Keratinocyte (primary cell): ENCODE measurements around the gene BANK1. TPM values are rescaled to one million over a fixed set of nuclear protein-coding genes. Genes with fewer than 3 reads are reported as not detected.

Experiments used
- DNase-seq: peaks from one replicate; pipeline ENCODE4 v3.0.0-alpha.2; 2011; ENCODE audit warnings: low read depth, missing footprints, low spot score
- FAIRE-seq: peaks from 2 replicates; lab custom pipeline; 2011; peaks lifted over from hg19 to GRCh38; lab: Jason Lieb, UNC
- H2AFZ ChIP-seq: 2 replicates; pipeline ENCODE4 v1.6.0; 2012; ENCODE audit warnings: low read length, control low read depth, inconsistent platforms; ENCODE audit not compliant: control insufficient read depth
- H3K27ac ChIP-seq: 2 replicates; pipeline ENCODE4 v1.5.1; 2011; ENCODE audit warnings: low read length; ENCODE audit not compliant: control insufficient read depth, insufficient read depth
- H3K27me3 ChIP-seq: 3 replicates; pipeline ENCODE4 v1.6.0; 2011; ENCODE audit warnings: low read length; ENCODE audit not compliant: control insufficient read depth, insufficient read depth; ENCODE audit errors: extremely low read depth
- H3K36me3 ChIP-seq, 2 experiments: 2 replicates in 1 of 2; 3 replicates in 1 of 2; pipeline ENCODE4 v1.5.1; 2011; ENCODE audit warnings: low read length in 2 of 2, mild to moderate bottlenecking in 1 of 2; ENCODE audit not compliant: control insufficient read depth in 2 of 2, insufficient read depth in 2 of 2; ENCODE audit errors: extremely low read depth in 1 of 2
- H3K4me1 ChIP-seq: 3 replicates; pipeline ENCODE4 v1.5.1; 2011; ENCODE audit warnings: low read length; ENCODE audit not compliant: control insufficient read depth, insufficient read depth; ENCODE audit errors: extremely low read depth
- H3K4me2 ChIP-seq: 3 replicates; pipeline ENCODE4 v1.6.0; 2011; ENCODE audit warnings: low read depth, low read length; ENCODE audit not compliant: control insufficient read depth, insufficient read depth; ENCODE audit errors: extremely low read depth
- H3K4me3 ChIP-seq, 3 experiments: fragments of 200-600 bp in 1 of 3; sonication (generic) in 1 of 3; 2 replicates in 2 of 3; 3 replicates in 1 of 3; pipeline ENCODE4 v1.5.1; 2011 to 2016; ENCODE audit warnings: low read length in 3 of 3, mild to moderate bottlenecking in 3 of 3, control low read depth in 2 of 3, inconsistent platforms in 1 of 3, low read depth in 1 of 3, mixed read lengths in 1 of 3, mixed run types in 1 of 3, moderate library complexity in 1 of 3; ENCODE audit not compliant: control insufficient read depth in 2 of 3, insufficient read depth in 2 of 3; ENCODE audit errors: extremely low read depth in 1 of 3
- H3K79me2 ChIP-seq: 2 replicates; pipeline ENCODE4 v1.6.0; 2012; ENCODE audit warnings: low read length; ENCODE audit not compliant: control insufficient read depth, insufficient read depth
- H3K9ac ChIP-seq: 3 replicates; pipeline ENCODE4 v1.6.0; 2011; ENCODE audit warnings: low read length; ENCODE audit not compliant: control insufficient read depth, insufficient read depth; ENCODE audit errors: extremely low read depth
- H3K9me1 ChIP-seq: 3 replicates; pipeline ENCODE4 v1.6.0; 2011; ENCODE audit warnings: low read length; ENCODE audit not compliant: control insufficient read depth, insufficient read depth; ENCODE audit errors: extremely low read depth
- H3K9me3 ChIP-seq: 2 replicates; pipeline ENCODE4 v1.5.1; 2012; ENCODE audit warnings: low read depth, low read length; ENCODE audit not compliant: control insufficient read depth
- H4K20me1 ChIP-seq: 3 replicates; pipeline ENCODE4 v1.6.0; 2011; ENCODE audit warnings: low read length; ENCODE audit not compliant: control insufficient read depth, insufficient read depth; ENCODE audit errors: extremely low read depth
- CTCF ChIP-seq, 3 experiments: IDR thresholded peaks in 1 of 3; conservative IDR thresholded peaks in 1 of 3; optimal IDR thresholded peaks in 1 of 3; 2 replicates in 2 of 3; 3 replicates in 1 of 3; pipeline versions ENCODE3 to v1.5.1; 2011; ENCODE audit warnings: low read length in 3 of 3, mild to moderate bottlenecking in 3 of 3, moderate library complexity in 2 of 3, control low read depth in 1 of 3, inconsistent platforms in 1 of 3; ENCODE audit not compliant: insufficient read depth in 2 of 3; ENCODE audit errors: extremely low read depth in 1 of 3
- EZH2 ChIP-seq: IDR thresholded peaks from one replicate; pipeline ENCODE4 v1.6.1; 2012; ENCODE audit warnings: inconsistent platforms, mild to moderate bottlenecking, low read length, moderate library complexity
- dilution Hi-C: fragments of 300-500 bp; cut with MboI; formaldehyde crosslinking; loops from one replicate; pipeline ENCODE4 v1.7.0; 2020; ENCODE audit warnings: low sequenced_read_pairs; ENCODE audit not compliant: extremely low pct_ligation_motif_present
- polyA plus RNA-seq, 5 experiments: library from polyadenylated mRNA; depleted of rRNA in 3 of 5; stranded (reverse) in 3 of 5; stranded (forward) in 1 of 5; unstranded in 1 of 5; fragments of >200 nt; gene quantifications; 1 replicate in 1 of 5; 2 replicates in 3 of 5; 3 replicates in 1 of 5; pipeline versions ENCODE4 v1.2.1 to v1.2.3, GENCODE V29; 2011 to 2012; ENCODE audit warnings: missing spikeins in 2 of 5, low read depth in 1 of 5, low replicate concordance in 1 of 5

The BANK1 gene
- polyA plus RNA-seq, 1 donor (not counting 4 experiments of a cell fraction or from before 2014, with no cell fraction given): 0.25 TPM

- Histone ChIP-seq H4K20me1 (no peaks in the 10 kb centered on the region), H2AFZ (no peak overlapping the region), H3K27ac (no peak overlapping the region), H3K9me1 (no peaks in the 10 kb centered on the region), H3K9ac (no peak overlapping the region), H3K36me3 (no peaks in the 10 kb centered on the region), H3K4me1 (no peaks in the 10 kb centered on the region), H3K27me3 (no peaks in the 10 kb centered on the region), H3K79me2 (no peaks in the 10 kb centered on the region), H3K4me3 (no peak overlapping the region), H3K9me3 (no peaks in the 10 kb centered on the region), H3K4me2 (no peak overlapping the region)
- dilution Hi-C loops: no loop called here
- FAIRE-seq (no peak), DNase-seq (no peak)
- TF ChIP-seq CTCF (optimal IDR thresholded peaks at IDR 0.05 in 1 of 3, IDR thresholded peaks at IDR 0.05 in 1 of 3, conservative IDR thresholded peaks at IDR 0.05 in 1 of 3; ENCODE audit: extremely low read depth in 1 of 3, insufficient read depth in 2 of 3, low read length in 3 of 3) (no peak), EZH2 (no peak)
Measured at GRCh38 chr4:102114118-102114630, 323.6 kb downstream of the BANK1 start.

DNA sequence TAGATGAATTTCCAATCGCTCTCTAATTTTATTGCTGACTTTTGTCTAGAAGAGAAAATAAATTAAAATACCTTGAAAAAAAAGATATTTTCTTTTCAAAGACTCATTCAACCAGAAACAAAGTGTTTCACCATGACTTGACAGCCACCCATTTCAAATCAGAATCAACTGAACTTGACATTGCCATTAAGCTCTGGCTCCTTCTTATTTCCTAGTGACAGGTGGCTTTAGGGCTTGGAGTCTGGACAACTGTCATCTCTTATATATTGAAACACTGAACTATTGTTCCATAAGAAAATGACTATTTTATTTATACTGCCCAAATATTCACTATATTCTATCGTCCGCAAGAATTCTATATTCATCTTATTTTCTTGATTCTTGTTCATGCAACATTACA, 325.6 kb downstream of the BANK1 start:
- Histone ChIP-seq H3K4me3 (no peak overlapping the region), H3K27ac (no peak overlapping the region), H3K9me1 (no peaks in the 10 kb centered on the region), H3K27me3 (no peaks in the 10 kb centered on the region), H3K9ac (no peak overlapping the region), H3K9me3 (no peaks in the 10 kb centered on the region), H2AFZ (no peak overlapping the region), H3K4me1 (no peaks in the 10 kb centered on the region), H3K79me2 (no peaks in the 10 kb centered on the region), H4K20me1 (no peaks in the 10 kb centered on the region), H3K36me3 (no peaks in the 10 kb centered on the region), H3K4me2 (no peak overlapping the region)
- TF ChIP-seq EZH2 (no peak), CTCF (optimal IDR thresholded peaks at IDR 0.05 in 1 of 3, IDR thresholded peaks at IDR 0.05 in 1 of 3, conservative IDR thresholded peaks at IDR 0.05 in 1 of 3; ENCODE audit: extremely low read depth in 1 of 3, insufficient read depth in 2 of 3, low read length in 3 of 3) (no peak)
- dilution Hi-C loops: no loop called here
- FAIRE-seq: no peak
- no peak for DNase-seq
